Measurements from ENCODE around the gene PREB.
"Not testable (repeated sequence)": the region's sequence is repeated elsewhere in the genome, so short reads cannot be mapped to it uniquely, and the experiment has no call there.

DNA sequence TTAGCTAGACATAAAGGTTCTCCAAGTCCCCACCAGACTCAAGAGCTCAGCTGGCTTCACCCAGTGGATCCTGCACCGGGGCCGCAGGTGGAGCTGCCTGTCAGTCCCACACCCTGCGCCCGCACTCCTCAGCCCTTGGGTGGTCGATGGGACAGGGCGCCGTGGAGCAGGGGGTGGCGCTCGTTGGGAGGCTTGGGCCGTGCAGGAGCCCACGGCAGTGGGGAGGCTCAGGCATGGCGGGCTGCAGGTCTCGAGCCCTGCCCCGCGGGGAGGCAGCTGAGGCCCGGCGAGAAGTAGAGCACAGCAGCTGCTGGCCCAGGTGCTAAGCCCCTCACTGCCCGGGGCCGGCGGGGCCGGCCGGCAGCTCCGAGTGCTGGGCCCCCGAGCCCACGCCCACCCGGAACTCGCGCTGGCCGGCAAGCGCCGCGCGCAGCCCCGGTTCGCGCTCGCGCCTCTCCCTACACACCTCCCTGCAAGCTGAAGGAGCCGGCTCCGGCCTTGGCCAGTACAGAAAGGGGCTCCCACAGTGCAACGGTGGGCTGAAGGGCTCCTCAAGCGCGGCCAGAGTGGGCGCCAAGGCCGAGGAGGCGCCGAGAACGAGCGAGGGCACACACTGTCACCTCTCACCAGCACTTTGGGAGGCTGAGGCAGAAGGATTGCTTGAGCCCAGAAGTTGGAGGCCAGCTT lies 22.9 kb downstream of the PREB start:
- TF ChIP-seq, protein P1, sequence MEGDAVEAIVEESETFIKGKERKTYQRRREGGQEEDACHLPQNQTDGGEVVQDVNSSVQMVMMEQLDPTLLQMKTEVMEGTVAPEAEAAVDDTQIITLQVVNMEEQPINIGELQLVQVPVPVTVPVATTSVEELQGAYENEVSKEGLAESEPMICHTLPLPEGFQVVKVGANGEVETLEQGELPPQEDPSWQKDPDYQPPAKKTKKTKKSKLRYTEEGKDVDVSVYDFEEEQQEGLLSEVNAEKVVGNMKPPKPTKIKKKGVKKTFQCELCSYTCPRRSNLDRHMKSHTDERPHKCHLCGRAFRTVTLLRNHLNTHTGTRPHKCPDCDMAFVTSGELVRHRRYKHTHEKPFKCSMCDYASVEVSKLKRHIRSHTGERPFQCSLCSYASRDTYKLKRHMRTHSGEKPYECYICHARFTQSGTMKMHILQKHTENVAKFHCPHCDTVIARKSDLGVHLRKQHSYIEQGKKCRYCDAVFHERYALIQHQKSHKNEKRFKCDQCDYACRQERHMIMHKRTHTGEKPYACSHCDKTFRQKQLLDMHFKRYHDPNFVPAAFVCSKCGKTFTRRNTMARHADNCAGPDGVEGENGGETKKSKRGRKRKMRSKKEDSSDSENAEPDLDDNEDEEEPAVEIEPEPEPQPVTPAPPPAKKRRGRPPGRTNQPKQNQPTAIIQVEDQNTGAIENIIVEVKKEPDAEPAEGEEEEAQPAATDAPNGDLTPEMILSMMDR (IDR thresholded peaks at IDR 0.05 in 4 of 5, conservative IDR thresholded peaks at IDR 0.05 in 1 of 5) = not testable (repeated sequence)
- TF ChIP-seq POLR2A (IDR thresholded peaks at IDR 0.05) = not testable (repeated sequence)
